GM19324 (cell line): ENCODE results near the gene B3GNT3.
"Not testable (repeated sequence)": the region's sequence is repeated elsewhere in the genome, so short reads cannot be mapped to it uniquely, and the experiment has no call there.

ENCODE experiments used
- ATAC-seq: cut with Tn5 transposase; IDR thresholded peaks from one replicate; pipeline ENCODE4 v1.9.1; 2021; ENCODE audit warnings: mild to moderate bottlenecking, moderate library complexity; ENCODE audit not compliant: unreplicated experiment, low FRiP score

B3GNT3 gene

DNA sequence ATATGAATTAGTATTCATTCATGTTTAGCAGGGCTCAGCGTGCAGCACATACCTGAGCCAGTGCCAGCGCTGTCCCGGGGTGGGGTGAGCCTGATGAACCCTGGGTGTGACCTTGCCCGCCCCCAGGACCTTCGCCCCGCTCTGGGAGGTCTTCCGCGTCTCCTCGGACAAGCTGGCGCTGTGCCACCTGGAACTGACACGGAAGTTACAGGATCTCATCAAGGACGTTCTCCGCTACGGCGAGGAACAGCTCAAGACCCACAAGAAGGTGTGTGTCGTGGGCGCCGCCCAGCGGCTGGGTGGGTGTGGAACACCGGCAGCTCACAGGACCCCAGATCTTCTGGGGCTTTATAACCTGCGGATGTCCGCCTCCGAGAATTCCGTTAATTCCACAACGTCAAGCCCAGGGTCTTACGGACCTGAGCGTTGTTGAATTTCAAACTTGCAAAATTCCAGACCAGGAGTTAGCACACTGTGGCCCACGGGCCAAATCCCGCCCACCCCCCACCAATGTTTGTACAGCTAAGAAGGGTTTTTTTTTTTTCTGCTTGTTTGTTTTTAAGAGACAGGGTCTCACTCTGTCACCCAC lies 28.3 kb upstream of the B3GNT3 start:
- no peak for ATAC-seq

DNA sequence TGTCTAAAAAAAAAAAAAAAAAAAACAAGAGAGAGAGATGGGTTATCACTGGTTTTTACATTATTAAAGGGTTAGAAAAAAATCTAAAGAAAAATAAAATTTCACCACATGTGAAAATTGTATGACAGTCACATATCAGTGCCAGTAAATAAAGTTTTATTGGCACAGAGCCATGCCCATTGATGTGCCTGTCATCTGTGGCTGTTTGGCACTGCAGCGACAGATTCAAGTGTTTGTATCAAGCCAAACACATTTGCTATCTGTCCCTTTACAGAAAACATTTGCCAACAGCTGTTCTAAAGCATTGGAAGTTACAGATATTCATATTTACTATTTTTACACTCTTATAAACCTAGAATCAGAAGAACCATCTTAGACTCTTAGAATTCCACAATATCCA lies 27.4 kb upstream of the B3GNT3 start:
- no peak for ATAC-seq

DNA sequence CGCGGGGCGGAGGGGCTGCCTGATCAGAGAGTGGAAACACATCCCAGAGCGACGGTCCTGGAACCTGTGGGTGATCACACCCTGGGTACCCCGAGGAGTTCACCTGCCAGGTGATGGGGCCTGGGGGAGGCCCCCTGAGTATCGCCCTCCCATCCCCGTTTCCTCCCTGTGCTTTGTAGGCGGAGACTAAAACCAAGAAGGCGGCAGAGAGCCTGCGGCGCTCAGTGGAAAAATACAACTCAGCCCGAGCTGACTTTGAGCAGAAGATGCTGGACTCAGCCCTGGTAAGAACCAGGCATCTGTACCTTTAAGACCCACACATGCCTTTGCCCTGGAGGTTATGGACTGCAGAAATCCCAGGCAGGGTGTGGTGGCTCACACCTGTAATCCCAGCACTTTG lies 24.3 kb upstream of the B3GNT3 start:
- no peak for ATAC-seq

DNA sequence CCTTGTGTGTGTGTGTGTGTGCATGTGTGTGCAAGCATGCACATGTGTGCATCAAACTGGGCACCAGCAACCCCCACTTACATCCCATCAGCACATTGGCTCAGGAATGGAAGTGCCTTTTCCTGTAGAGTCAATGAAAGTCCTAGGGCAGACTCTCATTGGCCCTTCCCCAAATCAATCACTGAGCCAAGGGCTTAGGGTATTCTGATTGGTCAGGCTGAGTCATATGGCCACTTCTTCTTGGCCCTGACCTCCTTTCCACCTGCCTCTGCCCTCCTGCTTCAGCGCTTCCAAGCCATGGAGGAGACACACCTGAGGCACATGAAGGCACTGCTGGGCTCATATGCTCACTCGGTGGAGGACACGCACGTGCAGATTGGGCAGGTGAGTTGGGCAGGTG lies 22.8 kb upstream of the B3GNT3 start:
- no peak for ATAC-seq

DNA sequence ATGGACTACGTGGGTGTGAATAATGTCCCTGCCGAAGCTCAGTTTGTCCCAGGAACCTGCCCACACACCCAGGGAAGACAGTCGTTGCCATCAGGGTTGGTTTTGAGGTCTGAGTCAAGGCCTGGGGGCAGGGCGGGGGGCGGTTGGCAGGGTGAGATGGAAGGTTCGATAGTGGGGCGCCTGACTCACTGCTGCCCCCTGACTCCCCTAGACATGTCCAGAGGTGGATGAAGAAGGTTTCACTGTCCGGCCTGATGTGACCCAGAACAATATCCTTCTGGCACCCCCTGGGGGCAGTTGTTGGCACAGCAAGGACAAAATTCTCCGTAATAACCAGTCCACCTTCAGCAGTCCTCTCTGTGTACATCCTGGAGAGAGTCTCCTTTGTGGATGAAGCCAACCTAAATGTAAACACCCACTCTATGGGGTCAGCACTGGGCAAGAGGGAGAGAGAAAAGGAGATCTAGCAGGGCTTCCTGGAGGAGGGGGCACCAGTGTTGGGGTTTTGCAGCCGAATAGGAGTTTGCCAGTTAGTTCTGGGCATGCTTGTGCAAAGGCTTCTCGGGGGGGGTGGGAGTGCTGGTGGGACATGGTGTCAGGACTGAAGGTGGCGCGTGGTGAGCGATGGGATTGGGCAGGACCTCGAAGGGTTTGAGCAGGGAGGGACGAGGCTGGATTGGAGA lies 19.6 kb upstream of the B3GNT3 start:
- ATAC-seq = no peak

DNA sequence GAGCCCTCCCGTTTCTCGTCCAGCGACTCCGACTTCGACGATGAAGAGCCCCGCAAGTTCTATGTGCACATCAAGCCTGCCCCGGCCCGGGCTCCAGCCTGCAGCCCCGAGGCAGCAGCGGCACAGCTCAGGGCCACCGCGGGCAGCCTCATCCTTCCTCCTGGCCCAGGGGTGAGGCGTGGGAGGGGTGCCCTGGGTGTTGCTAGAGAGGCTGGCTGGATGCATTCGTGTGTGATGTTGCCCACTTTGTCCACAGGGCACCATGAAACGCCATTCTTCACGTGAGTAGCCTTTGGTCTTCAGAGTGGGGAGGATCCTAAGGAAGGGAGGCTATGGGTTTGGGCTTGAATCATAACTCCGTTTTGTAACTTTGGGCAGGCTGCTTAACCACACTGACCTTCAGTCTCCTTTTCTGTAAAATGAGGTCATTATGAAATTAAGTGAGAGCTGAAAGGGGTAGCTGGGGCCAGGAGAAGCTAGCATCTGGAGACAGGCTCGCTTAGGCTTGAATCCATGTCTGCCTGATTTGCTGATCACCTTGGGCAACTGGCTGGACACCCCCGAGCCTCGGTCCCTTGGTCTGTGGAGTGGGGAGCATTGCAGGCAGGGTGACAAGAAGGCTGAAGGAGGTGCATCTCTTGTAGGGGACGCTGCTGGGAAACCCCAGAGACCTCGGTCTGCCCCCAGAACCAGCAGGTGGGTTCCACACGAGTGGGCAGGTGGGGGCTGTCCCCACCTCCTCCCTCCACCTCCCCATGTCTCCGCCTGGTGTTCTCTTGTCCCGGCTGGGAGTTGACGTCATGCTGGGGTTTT lies 18.7 kb upstream of the B3GNT3 start:
- ATAC-seq = peak; percentile 51

DNA sequence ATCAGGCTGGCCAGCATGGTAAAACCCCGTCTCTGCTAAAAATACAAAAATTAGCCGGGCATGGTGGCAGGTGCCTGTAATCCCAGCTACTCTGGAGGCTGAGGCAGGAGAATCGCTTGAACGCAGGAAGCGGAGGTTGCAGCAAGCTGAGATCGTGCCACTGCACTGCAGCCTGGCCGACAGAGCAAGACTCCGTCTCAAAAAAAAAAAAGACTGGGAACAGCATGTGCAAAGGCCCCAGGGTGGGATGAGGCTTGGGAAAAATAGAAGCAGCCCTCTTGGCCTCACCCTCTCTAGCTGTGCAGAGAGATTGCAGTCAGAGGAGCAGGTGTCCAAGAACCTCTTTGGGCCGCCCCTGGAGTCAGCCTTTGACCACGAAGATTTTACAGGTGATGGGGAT lies 17.1 kb upstream of the B3GNT3 start:
- not testable (repeated sequence) for ATAC-seq

DNA sequence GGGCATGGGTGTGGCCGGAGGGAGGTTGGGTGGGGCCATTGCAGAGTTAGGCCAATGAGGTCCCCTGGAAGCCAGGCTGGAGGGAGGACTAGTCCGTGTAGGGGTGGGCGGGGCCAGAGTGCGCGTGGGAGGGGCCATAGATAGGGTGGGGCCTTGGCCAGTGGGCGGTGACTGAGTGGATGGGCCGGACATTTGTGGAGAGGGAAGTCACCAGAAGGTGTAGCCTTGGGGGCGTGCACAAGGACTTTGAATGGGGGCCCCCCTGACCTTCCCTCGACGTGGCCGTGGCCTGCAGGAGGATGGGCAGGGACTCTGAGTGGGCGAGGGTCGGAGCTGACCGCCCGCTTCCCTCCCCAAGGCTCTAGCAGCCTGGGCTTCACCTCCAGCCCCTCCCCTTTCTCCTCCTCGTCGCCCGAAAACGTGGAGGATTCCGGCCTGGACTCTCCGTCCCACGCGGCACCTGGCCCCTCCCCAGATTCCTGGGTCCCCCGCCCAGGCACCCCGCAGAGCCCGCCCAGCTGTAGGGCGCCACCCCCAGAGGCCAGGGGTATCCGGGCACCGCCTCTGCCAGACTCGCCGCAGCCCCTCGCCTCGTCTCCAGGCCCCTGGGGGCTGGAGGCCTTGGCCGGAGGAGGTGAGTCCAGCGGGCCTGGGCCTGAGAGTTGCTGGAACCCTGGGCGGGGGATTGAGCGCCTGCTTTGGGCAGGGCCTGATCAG lies 16.5 kb upstream of the B3GNT3 start:
- ATAC-seq = no peak

DNA sequence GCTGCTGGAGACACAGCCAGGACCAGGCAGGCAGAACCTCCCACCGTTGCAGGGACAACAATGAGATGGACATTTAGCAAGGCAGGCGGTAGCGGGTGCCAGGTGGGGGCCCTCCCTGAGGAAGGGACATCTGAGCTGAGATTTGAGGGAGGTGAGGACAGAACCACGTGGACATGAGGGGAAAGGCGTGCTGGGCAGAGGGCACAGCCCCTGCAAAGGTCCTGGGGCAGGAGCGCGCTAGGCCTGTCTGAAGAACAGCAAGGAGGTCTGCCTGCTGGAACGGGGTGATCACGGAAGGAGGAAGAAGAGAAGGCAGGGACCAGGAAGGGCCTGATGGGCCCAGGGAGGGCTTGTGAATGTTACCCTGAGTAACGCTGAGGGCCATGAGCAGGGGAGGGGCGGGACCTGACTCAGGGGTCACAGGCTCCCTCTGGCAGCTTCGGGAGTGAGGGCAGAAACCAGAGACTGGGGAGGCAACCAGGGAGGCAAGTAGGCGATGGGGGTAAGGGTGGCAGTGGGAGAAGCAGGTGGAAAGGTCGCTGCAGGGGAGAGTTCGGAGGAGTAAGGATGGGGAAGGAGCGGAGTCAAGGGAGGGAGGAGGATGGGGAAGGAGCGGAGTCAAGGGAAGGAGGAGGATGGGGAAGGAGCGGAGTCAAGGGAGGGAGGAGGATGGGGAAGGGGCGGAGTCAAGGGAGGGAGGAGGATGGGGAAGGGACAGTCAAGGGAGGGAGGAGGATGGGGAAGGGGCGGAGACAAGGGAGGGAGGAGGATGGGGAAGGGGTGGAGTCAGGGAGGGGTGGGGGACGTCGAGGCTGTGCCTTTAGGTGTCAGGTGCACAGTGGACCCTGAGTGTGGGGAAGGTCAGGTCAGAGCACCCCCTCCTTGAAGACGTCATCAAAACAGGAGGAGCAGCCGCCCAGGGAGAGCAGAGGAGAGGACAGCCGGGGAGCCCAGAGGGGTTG lies 15.7 kb upstream of the B3GNT3 start:
- ATAC-seq = no peak

DNA sequence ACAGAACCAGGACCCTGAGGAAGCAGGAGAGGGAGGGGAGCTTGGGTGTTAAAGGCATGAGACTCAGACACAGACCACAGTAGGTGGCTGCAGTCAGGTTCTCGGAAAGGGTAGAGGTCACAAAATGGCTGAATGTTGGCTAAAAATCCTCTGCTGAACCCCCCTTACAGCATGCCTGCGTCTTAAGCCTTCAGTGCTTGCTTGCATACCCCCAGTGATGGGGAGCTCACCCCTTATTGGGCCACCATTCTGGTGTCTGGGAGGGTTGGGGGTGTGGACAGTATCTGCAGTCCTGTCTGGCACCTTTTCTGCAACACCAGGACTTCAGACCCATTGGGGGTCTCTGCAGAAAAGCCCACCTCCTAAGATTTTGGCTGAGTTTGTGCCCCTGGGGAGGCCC lies 14.2 kb upstream of the B3GNT3 start:
- no peak for ATAC-seq

DNA sequence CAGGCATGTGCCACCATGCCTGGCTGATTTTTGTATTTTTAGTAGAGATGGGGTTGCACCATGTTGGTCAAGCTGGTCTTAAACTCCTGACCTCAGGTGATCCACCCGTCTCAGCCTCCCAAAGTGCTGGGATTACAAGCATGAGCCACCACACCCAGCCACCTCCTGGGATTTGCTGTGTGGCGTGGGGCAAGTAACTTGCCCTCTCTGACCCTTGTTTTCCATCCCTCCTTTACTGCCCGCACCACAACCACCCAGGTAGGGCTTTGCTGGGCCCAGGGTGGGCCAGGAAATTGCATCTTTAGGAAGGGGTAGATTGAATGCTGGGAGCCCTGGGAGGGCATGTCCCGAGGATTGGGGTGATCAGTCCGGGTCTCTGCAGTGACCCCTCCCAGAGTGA lies 11.2 kb upstream of the B3GNT3 start:
- not testable (repeated sequence) for ATAC-seq

DNA sequence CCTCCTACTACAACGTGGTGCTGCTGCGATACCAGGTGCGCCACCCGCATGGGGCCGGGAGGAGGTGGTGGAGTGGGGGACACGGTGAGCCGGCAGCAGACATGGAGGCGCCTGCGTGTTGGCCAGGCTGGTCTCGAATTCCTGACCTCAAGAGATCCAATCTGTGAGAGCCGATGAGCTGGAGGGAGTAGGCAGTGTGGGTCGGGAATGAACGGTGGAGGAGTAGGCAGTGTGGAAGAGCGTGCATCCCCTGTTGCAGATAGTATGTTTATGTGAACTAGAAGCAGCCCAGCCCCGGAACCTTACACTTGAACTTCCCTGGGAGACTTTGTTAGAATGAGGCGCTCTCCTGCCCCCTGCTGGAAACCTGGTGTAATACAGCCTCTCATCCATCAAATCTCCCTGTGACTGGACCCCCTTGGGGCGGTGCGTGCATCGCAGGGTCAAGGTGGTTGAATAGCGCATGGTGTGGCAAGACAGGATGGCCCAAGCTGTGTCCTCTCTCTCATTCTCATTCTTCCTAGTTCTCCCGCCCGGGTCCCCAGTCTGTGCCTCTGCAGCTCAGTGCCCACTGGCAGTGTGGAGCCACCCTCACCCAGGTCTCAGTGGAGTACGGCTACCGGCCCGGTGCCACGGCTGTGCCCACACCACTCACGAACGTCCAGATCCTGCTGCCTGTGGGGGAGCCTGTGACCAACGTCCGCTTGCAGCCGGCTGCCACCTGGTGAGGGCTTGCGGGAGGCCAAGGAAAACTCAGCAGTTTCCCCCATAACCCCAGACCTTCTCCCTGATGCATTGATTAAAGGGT lies 10.5 kb upstream of the B3GNT3 start:
- no peak for ATAC-seq

DNA sequence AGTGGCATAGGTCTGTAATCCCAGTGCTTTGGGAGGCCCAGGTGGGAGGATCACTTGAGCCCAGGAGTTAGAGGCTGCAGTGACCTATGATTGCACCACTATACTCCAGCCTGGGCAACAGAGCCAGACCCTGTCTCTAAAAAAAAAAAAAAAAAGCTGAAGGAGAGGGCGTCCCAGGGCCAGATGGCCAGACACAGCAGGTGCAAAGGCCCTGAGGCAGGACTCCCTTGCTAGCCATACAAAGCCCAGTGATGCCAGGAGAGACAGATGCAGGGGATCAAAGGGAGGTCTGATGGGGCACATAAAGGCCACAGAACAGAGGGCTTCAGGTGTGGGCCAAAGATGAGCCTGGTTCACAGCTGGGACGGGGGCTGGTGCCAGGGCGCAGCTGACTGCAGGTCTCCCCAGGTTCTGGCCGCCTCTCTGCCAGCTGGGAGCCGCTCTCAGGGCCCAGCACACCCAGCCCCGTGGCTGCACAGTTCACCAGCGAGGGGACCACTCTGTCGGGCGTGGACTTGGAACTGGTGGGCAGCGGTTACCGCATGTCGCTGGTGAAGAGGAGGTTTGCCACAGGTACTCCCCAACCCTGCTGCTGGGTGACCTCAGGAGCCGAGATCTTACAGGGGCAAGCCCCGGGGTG lies 7.5 kb upstream of the B3GNT3 start:
- ATAC-seq = no peak

DNA sequence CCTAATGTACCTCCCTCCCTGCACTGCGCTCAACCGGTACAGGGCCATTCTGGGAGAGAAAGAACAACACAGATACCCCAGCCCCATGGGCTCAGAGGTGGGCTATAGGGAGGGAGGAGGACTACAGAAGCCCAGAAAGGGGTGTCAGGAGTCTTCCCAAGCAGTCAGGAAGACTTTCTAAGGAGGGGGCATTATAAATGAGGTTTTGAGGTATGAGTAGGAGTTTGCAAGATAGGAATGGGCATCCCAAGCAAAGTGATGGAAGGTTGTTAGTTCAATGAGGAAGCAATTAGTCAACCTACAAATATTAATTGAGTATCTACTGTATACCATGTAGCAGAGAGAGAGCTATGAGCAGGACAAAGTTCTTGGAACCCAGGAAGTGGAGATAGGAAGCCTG lies 6.3 kb upstream of the B3GNT3 start:
- no peak for ATAC-seq

DNA sequence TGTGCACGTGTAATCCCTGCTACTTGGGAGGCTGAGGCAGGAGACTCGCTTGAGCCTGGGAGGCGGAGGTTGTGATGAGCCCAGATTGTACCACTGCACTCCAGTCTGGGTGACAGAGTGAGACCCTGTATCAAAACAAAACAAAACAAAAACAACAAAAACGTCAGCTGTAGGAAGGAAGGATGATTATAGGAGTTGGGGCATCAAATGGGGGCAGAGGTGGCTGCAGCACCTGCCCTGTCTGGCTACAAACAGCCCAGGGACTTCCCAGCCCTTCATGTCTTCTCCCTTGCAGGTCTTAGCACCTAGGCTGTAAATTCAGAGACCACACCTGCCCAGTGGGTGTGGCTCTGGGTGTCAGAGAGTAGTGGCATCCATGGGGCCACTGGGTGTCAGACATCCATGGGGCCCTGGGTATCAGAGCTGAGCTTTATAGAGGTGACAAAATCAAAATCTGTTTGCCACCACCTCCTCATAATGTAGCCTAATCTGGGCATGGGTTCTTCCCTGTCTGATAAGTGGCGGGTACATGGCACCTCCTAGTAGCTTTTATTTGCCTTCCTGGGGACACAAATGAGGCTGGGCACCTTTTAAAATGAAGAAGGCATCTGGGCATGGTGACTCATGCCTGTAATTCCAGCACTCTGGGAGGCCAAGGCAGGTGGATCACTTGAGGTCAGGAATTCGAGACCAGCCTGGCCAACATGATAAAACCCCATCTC lies 4.7 kb upstream of the B3GNT3 start:
- ATAC-seq = no peak

DNA sequence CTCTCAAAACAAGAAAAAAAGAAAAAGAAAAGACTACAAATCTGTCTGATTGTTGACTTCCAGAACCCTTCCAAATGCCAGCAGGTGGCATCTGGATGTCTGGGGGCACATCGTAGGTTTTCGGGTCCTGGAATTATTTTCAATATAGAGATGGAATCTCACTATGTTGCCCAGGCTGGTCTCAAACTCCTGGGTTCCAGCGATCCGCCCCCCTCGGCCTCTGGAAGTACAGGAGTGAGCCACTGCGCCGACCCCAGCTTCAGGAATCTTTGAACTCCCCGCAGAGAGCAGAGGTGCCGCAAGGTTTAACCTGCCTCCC lies 567 bp upstream of the B3GNT3 start:
- no peak for ATAC-seq

DNA sequence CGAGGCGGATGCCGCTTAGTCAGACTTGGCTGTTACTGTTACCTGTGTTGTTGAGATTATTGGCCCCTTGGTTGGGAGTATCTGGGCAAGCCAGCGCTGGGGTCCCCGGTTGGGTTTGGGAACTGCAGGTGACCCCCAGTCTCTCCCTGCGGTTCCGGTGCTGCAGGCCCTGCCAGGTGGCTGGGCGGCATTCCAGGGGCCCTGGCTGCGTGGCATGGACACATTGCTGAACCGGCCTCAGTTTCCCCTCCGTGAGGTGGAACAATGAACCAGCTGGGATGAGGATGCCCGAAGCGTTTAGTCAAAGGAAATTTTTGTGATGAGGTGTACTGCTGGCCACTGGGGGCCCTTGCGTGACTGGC lies 538 bp downstream of the B3GNT3 start:
- no peak for ATAC-seq
